GM18498 (cell line): Measurements from ENCODE around the gene WIPF1.

Experiments
- ATAC-seq: cut with Tn5 transposase; IDR thresholded peaks from one replicate; pipeline ENCODE4 v1.9.1; 2021; ENCODE audit warnings: mild to moderate bottlenecking, moderate library complexity; ENCODE audit not compliant: unreplicated experiment

Gene WIPF1

GRCh38 chr2:174623106-174623637 is 25.6 kb upstream of the WIPF1 start:
- no peak for ATAC-seq

- no peak for ATAC-seq
Measured at GRCh38 chr2:174621323-174621722, 23.7 kb upstream of the WIPF1 start.

GRCh38 chr2:174618179-174618578 is 20.6 kb upstream of the WIPF1 start:
- no peak for ATAC-seq

GRCh38 chr2:174617718-174618117 is 20.1 kb upstream of the WIPF1 start:
- no peak for ATAC-seq

GRCh38 chr2:174617120-174617519 is 19.5 kb upstream of the WIPF1 start:
- no peak for ATAC-seq

GRCh38 chr2:174615871-174616436 is 18.4 kb upstream of the WIPF1 start:
- no peak for ATAC-seq

- ATAC-seq, result no peak
Measured at GRCh38 chr2:174614261-174614660, 16.7 kb upstream of the WIPF1 start.

GRCh38 chr2:174613531-174613930 is 15.9 kb upstream of the WIPF1 start:
- no peak for ATAC-seq

GRCh38 chr2:174612970-174613369 is 15.4 kb upstream of the WIPF1 start:
- ATAC-seq, result no peak

- no peak for ATAC-seq
Measured at GRCh38 chr2:174611854-174612253, 14.2 kb upstream of the WIPF1 start.

GRCh38 chr2:174611006-174611405 is 13.4 kb upstream of the WIPF1 start:
- no peak for ATAC-seq

GRCh38 chr2:174610243-174610995 is 12.8 kb upstream of the WIPF1 start:
- no peak for ATAC-seq

GRCh38 chr2:174609261-174609660 is 11.7 kb upstream of the WIPF1 start:
- no peak for ATAC-seq

- ATAC-seq, result peak; percentile 42
Measured at GRCh38 chr2:174608866-174609214, 11.2 kb upstream of the WIPF1 start.

- peak; percentile 78 for ATAC-seq
Measured at GRCh38 chr2:174607989-174608865, 10.6 kb upstream of the WIPF1 start.

GRCh38 chr2:174607584-174607983 is 10.0 kb upstream of the WIPF1 start:
- no peak for ATAC-seq

- no peak for ATAC-seq
Measured at GRCh38 chr2:174606336-174606735, 8.7 kb upstream of the WIPF1 start.

GRCh38 chr2:174605687-174606086 is 8.1 kb upstream of the WIPF1 start:
- no peak for ATAC-seq

- peak; percentile 34 for ATAC-seq
Measured at GRCh38 chr2:174603280-174603679, 5.7 kb upstream of the WIPF1 start.

GRCh38 chr2:174602745-174603144 is 5.1 kb upstream of the WIPF1 start:
- no peak for ATAC-seq

- ATAC-seq, result peak; percentile 30
Measured at GRCh38 chr2:174600349-174600748, 2.7 kb upstream of the WIPF1 start.
